ENCODE data around the gene EGLN1. TPM values are rescaled to one million over a fixed set of nuclear protein-coding genes. Genes with fewer than 3 reads are reported as not detected.

The EGLN1 gene
- total and polyA plus RNA-seq, 2 of the 8 experiments (the other 6 are each of a cell fraction or from before 2014, with no cell fraction given) = 4.0 to 6.4 TPM

- H4K91ac ChIP-seq (replicated peaks; ENCODE audit: insufficient read length, low read length) = no peak overlapping the region
- no peak overlapping the region for H4K5ac ChIP-seq (ENCODE audit: insufficient read length, low read depth, low read length)
- DNase-seq (ENCODE audit: low read depth in 1 of 2, low spot score in 2 of 2) = no peak
- H3K23ac ChIP-seq (ENCODE audit: insufficient read length) = no peak overlapping the region
- no peak overlapping the region for H2BK5ac ChIP-seq (ENCODE audit: low read depth, low read length)
- no peaks in the 10 kb centered on the region for H3K79me1 ChIP-seq (ENCODE audit: low read depth, low read length)
- H3K9ac ChIP-seq (replicated peaks in 1 of 4; ENCODE audit: extremely low read depth in 1 of 4, low read depth in 3 of 4, low read length in 3 of 4) = no peak overlapping the region
- no peak overlapping the region for H2AFZ ChIP-seq (ENCODE audit: low read length)
- no peak overlapping the region for H3K14ac ChIP-seq (ENCODE audit: insufficient read length)
- H2BK20ac ChIP-seq (ENCODE audit: low read length) = no peak overlapping the region
- H3K56ac ChIP-seq (replicated peaks; ENCODE audit: insufficient read length, low read depth, low read length) = no peak overlapping the region
- no peaks in the 10 kb centered on the region for H3K23me2 ChIP-seq (ENCODE audit: low read depth, low read length)
- no peak overlapping the region for H2BK12ac ChIP-seq (ENCODE audit: low read depth, low read length)
- H2BK15ac ChIP-seq (ENCODE audit: low read length) = no peak overlapping the region
- 78% methylated on average over 9 of the region's 9 CpGs; no CpG with 5 or more reads in 1 of the 2 experiments for WGBS, 2 experiments (ENCODE audit: extremely low coverage in 1 of 2, insufficient coverage in 1 of 2, insufficient read length in 1 of 2, insufficient replicate concordance in 2 of 2, low coverage in 1 of 2, low lambda C conversion rate in 2 of 2, missing lambda C conversion rate in 1 of 2)
- ChIA-PET CTCF (ENCODE audit: partially characterized antibody) (interaction anchor here (0.9 to 6.7 kb wide), 2 partner anchors 37 to 271 kb away, joined by 3 to 23 read pairs; no protein-coding TSS in a partner anchor), POLR2A (ENCODE audit: partially characterized antibody) (interaction anchor here (2.3 kb wide), 1 partner anchor 17 kb away, joined by 7 read pairs; no protein-coding TSS in a partner anchor)
- no peak overlapping the region for H3K18ac ChIP-seq (ENCODE audit: extremely low read depth, low read length)
- H3K4me3 ChIP-seq (ENCODE audit: extremely low read depth in 1 of 4, insufficient read depth in 2 of 4, low read depth in 3 of 4, low read length in 4 of 4) = no peak overlapping the region
- H2BK120ac ChIP-seq (replicated peaks; ENCODE audit: low read depth, low read length) = no peak overlapping the region
- H3K9me3 ChIP-seq (ENCODE audit: insufficient read depth in 2 of 2, low read depth in 1 of 2, low read length in 1 of 2) = peaks cover 0 to 4% of the 10 kb centered on the region in 2 experiments; a peak in 1 of 4 replicates
- H3K4me1 ChIP-seq (replicated peaks in 1 of 4; ENCODE audit: control insufficient read depth in 3 of 4, insufficient read depth in 4 of 4, low read length in 3 of 4) = no peaks in the 10 kb centered on the region
- no peaks in the 10 kb centered on the region for H3K27me3 ChIP-seq (replicated peaks in 1 of 4; ENCODE audit: control insufficient read depth in 3 of 4, extremely low read depth in 1 of 4, insufficient read depth in 3 of 4, low read length in 3 of 4)
- FAIRE-seq = no peak
- no peak overlapping the region for H4K8ac ChIP-seq (ENCODE audit: extremely low read depth, insufficient read depth, low read length)
- no peak overlapping the region for H2AK5ac ChIP-seq (ENCODE audit: low read depth, low read length)
- no peaks in the 10 kb centered on the region for H3K36me3 ChIP-seq (ENCODE audit: control insufficient read depth in 2 of 4, insufficient read depth in 4 of 4, low read length in 3 of 4)
- no peaks in the 10 kb centered on the region for H4K20me1 ChIP-seq (replicated peaks in 1 of 2; ENCODE audit: control insufficient read depth in 1 of 2, insufficient read depth in 2 of 2, low read length in 2 of 2)
- H3K79me2 ChIP-seq (ENCODE audit: control insufficient read depth in 1 of 2, insufficient read depth in 2 of 2, low read length in 2 of 2) = no peaks in the 10 kb centered on the region
- H3K4me2 ChIP-seq (ENCODE audit: insufficient read depth in 1 of 2, low read depth in 2 of 2, low read length in 2 of 2) = no peak overlapping the region
- no peak overlapping the region for H3K27ac ChIP-seq (ENCODE audit: low read depth, low read length)
- H3K4ac ChIP-seq (replicated peaks; ENCODE audit: insufficient read length, low read depth, low read length) = no peak overlapping the region
- TF ChIP-seq EZH2 (IDR thresholded peaks at IDR 0.05; ENCODE audit: low read depth, low read length, severe bottlenecking) (no peak), RXRA (IDR thresholded peaks at IDR 0.05; ENCODE audit: insufficient read depth, low read depth, low read length) (no peak), KDM4A (IDR thresholded peaks at IDR 0.05; ENCODE audit: low read depth, low read length, severe bottlenecking) (no peak), BCL11A (IDR thresholded peaks at IDR 0.05; ENCODE audit: low read depth in 2 of 2, low read length in 2 of 2) (no peak), HDAC6 (IDR thresholded peaks at IDR 0.05; ENCODE audit: low read depth, low read length) (no peak), ASH2L (IDR thresholded peaks at IDR 0.05; ENCODE audit: low read length) (no peak), RAD21 (IDR thresholded peaks at IDR 0.05 in 1 of 2, conservative IDR thresholded peaks at IDR 0.05 in 1 of 2; ENCODE audit: low read depth in 2 of 2, low read length in 2 of 2) (no peak), JUN (IDR thresholded peaks at IDR 0.05; ENCODE audit: low read depth, low read length) (no peak), TEAD4 (IDR thresholded peaks at IDR 0.05; ENCODE audit: low read depth, low read length) (no peak), NANOG (IDR thresholded peaks at IDR 0.05; ENCODE audit: insufficient read depth, low read depth, low read length, poor library complexity, severe bottlenecking) (no peak), SIRT6 (IDR thresholded peaks at IDR 0.05; ENCODE audit: low read length) (no peak), SP4 (IDR thresholded peaks at IDR 0.05; ENCODE audit: low read length) (no peak)
- TF ChIP-seq, protein P1, sequence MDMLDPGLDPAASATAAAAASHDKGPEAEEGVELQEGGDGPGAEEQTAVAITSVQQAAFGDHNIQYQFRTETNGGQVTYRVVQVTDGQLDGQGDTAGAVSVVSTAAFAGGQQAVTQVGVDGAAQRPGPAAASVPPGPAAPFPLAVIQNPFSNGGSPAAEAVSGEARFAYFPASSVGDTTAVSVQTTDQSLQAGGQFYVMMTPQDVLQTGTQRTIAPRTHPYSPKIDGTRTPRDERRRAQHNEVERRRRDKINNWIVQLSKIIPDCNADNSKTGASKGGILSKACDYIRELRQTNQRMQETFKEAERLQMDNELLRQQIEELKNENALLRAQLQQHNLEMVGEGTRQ (IDR thresholded peaks at IDR 0.05; ENCODE audit: low read length) = no peak
Measured at GRCh38 chr1:231319080-231319479, 103.0 kb downstream of the EGLN1 start.

Data from H1 (cell line).